ENCODE results near the gene SPOCK3.
"Not testable (repeated sequence)": the region's sequence is repeated elsewhere in the genome, so short reads cannot be mapped to it uniquely, and the experiment has no call there.

The SPOCK3 gene

DNA sequence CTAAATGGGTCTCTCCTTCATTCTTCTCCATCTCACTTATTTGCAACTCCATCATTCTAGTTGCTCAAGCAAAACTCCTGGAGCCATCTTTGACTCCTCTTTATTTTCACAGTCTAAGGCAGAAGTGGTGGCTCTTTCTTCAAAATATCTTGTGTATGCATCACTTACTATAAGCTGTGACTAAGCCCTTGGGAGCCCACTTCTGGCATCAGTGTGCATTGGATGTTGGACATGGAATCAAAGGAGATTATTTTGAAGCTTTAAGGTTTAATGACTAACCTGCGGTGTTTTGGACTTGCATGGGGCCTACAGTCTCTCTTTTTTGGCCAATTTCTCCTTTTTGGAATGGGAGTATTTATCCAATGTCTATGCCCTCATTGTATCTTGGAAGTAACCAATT lies 276.8 kb downstream of the SPOCK3 start:
- no peak for DNase-seq (ENCODE audit: low read depth)

- no peak for DNase-seq (ENCODE audit: low read depth)
Measured at GRCh38 chr4:166956484-166956883, 277.8 kb downstream of the SPOCK3 start.

- DNase-seq (ENCODE audit: low read depth) = no peak
Measured at GRCh38 chr4:166941629-166942028, 292.7 kb downstream of the SPOCK3 start.

GRCh38 chr4:166930464-166930863 lies 303.8 kb downstream of the SPOCK3 start:
- DNase-seq (ENCODE audit: low read depth) = no peak

DNA sequence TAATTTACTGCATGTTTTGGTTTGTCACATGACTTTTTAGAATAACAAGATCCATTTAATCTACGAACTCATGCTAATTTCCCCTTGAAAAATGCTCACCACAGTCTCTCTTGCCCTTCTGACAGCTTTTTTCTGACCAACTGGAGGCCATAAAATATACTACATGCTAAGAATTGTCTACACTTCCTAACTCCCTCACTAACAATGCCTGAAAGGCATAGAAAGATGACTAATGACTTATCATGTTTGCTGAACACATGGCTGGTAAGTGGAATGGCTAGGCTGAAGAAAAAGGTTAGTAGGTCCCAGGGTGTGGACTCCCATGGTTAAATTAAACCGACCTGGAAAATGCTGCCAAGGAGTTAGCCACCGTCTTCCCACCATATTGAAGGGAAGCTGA lies 309.9 kb downstream of the SPOCK3 start:
- no peak for DNase-seq (ENCODE audit: low read depth)

DNA sequence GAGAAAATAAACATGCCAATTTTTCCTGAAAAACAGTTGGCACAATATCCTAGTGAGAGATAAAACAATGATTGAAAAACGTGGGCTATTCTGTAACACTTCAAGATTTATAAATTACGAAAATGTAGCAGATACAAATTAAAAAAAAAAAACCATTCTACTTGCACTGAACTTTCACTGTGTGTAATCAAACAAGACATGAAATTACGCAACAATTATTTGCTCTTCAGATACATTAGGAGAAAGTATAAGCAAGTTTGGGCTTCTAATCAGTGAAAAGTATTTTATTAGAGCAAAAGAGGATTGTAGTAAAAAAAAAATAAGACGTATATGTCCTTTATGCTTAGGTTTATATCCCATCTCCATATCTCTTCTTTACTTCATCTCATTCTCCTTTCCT lies 320.4 kb downstream of the SPOCK3 start:
- DNase-seq (ENCODE audit: low read depth) = no peak

DNA sequence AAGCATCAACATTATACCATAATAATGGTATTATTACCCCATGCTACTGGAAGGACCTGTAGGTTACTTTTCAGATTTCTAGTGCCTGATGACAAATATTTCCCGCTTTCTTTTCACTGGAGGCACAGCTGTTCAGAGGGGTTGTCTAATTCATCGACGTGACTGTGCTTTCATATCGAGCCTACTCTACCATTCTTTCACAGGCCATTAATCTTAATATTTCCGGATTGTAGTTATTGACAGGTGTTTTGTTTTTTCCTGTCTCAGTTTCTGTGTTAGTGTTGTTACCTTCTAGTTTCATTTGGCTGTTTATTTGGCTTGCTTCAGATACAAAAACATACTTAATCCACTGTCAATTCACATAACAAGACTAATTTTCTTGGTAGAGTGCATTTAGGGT lies 330.9 kb downstream of the SPOCK3 start:
- no peak for DNase-seq (ENCODE audit: low read depth)

DNA sequence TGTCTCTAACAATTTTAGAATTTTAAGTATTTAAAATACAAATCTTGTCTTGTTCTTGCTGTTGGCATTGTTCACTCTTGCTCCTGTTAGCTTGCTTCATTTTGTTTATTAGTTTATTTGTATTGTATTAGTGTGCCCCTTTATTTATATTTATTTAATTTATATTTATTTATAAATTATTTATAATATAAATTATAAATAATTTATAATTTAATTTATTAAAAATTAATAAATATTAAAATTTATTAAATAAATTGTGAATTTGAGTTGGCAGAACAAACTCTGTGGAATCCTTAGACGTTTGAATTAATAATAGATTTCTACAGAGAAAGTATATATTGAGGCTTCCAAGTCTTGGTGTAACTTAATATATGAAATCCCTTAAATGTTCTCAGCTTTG lies 331.4 kb downstream of the SPOCK3 start:
- DNase-seq (ENCODE audit: low read depth) = no peak

- no peak for DNase-seq (ENCODE audit: low read depth)
Measured at GRCh38 chr4:166896254-166896653, 338.0 kb downstream of the SPOCK3 start.

- no peak for DNase-seq (ENCODE audit: low read depth)
Measured at GRCh38 chr4:166895771-166896170, 338.5 kb downstream of the SPOCK3 start.

DNA sequence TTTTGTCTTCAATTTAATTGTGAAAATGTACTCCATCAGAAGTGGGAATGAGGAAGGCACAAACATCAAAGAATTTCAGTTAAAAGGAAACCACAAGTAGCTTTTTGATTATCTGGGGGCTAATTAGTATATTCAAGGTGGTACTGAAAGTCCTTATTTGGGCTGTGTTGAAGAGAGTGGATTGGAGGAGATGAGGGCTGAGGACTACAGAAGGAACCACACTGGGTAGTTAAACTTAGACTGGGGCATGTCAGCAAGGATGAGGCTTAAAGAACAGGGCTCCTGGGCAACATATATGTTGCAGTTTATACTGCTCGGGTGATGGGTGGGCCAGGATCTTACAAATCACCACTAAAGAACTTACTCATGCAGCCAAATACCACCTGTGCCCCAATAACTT lies 346.8 kb downstream of the SPOCK3 start:
- DNase-seq (ENCODE audit: low read depth) = no peak

- no peak for DNase-seq (ENCODE audit: low read depth)
Measured at GRCh38 chr4:166886718-166887117, 347.6 kb downstream of the SPOCK3 start.

GRCh38 chr4:166882221-166882620 lies 352.1 kb downstream of the SPOCK3 start:
- DNase-seq (ENCODE audit: low read depth) = no peak

GRCh38 chr4:166875821-166876220 lies 358.5 kb downstream of the SPOCK3 start:
- DNase-seq (ENCODE audit: low read depth) = no peak

DNA sequence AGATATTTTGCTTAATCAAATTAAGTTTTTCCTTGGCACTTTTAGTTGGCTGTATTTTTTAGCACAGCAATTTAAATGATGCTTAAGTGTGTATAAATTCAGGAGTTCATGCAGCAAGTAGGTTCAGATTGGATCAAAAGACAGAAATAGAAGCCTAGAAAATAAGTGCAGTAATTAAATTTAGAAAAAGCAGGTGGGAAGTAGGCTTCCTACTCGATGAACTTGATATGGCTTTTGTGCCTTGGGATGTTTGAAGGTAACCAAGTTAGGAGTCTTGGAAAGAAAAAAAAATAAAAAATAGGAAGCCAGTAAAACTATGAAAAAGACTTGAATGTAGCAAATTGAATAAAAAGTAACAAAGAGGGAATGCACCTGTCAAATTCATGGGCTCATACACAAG lies 372.3 kb downstream of the SPOCK3 start:
- no peak for DNase-seq (ENCODE audit: low read depth)

DNA sequence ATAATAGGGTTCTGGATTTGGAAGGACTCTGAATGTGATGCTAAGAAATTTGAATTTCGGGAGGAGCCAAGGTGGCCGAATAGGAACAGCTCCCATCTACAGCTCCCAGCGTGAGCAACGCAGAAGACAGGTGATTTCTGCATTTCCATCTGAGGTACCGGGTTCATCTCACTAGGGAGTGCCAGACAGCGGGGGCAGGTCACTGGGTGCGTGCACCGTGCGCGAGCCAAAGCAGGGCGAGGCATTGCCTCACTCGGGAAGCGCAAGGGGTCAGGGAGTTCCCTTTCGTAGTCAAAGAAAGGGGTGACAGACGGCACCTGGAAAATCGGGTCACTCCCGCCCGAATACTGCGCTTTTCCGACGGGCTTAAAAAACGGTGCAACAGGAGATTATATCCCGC lies 383.9 kb downstream of the SPOCK3 start:
- not testable (repeated sequence) for DNase-seq (ENCODE audit: low read depth)

DNA sequence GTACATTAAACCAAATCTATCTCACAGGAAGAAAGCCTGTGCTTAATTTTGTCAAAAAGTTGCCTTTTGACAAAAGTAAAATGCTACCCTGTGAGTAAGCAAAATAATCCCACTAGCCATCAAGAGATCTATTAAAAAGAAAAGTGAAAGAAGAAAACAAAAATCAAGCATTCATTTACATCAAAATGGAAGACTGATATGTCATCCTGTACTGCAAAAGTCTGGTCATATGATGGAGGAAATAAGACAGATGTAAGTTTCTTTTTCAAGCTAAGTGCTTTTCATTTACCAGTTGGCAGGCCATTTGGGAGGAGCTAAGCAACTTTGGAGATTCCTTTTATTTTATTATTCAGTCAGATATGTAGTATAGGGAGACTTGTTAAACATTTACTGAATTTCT lies 387.4 kb downstream of the SPOCK3 start:
- DNase-seq (ENCODE audit: low read depth) = no peak

GRCh38 chr4:166842795-166843261 lies 391.5 kb downstream of the SPOCK3 start:
- no peak for DNase-seq (ENCODE audit: low read depth)

DNA sequence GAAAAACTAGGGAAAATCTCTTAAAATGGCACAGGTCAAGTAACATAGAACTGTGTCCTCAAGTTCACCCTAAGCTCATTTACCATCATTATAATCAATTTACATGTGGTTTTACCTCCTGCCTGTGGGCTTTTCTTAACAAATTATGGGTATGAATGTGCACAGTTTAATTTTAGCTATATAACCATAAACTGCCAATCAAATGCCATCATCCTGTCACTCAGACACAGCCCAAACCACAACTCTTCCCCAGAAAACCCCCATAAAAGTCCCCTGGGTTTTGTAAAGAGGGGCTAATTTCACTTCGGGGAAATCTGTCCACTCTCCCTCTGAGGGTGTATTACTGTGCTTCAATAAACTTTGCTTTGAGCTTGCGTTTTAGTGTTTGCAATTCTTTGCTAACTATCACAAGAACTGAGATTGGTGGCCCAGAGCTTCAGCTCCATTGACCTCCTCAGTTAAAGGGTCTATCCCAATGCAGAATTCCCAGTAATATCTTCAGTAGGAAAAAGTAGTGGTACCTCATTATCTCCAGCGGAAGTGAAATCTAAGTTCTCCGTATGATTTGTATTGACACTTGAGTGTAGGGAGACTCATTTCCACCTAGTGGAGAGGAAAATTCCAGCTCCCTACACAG lies 394.6 kb downstream of the SPOCK3 start:
- DNase-seq (ENCODE audit: low read depth) = no peak

- DNase-seq (ENCODE audit: low read depth) = no peak
Measured at GRCh38 chr4:166838975-166839614, 395.2 kb downstream of the SPOCK3 start.

DNA sequence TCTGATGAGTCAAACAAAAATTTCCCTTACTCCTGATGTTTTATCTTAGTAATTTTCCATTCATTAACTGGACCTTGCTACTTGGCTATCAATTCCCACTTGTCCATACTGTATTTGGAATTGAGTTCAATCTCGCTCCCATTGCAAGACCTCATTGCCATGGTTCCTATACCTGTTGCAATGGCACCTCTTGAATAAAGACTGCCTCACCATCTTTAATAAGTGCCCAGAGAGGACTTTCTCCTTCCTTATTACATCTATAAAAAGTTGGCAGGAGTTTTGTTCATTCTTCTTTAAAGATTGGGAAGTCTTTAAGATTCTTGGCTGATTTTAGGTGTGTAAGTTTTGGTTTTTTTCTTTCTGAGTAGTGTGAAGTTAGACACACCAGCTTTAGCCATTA lies 397.4 kb downstream of the SPOCK3 start:
- DNase-seq (ENCODE audit: low read depth) = no peak

GRCh38 chr4:166827629-166828028 lies 406.7 kb downstream of the SPOCK3 start:
- no peak for DNase-seq (ENCODE audit: low read depth)

GRCh38 chr4:166827167-166827566 lies 407.1 kb downstream of the SPOCK3 start:
- DNase-seq (ENCODE audit: low read depth) = no peak

DNA sequence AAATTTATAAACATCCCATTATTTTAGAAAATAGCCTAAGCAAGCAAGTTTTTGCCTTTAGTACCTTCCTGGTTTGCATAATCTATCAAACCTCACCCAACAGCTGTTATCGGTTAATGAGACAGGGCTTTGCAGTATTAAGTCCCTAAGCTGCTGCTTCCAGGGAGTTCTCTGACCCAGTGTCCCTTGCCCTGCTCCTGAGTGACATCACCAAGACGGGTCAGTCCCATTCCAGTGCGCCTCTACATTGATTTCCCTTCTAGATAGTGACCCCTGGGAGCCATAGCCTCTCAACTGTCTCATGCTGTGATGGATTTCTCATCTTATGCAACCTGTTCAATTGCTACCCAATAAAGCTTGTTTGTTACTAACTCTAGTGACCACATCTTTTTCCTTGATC lies 410.4 kb downstream of the SPOCK3 start:
- DNase-seq (ENCODE audit: low read depth) = no peak
